HCT116 (cell line): ENCODE data around the gene NOP14. TPM values are rescaled to one million over a fixed set of nuclear protein-coding genes. Genes with fewer than 3 reads are reported as not detected.

Experiments
- ATAC-seq: fragments of 200-7000 bp; cut with Tn5 transposase; 2 replicates; pipeline ENCODE4 v1.9.1; 2020; ENCODE audit warnings: mild to moderate bottlenecking, moderate library complexity
- BruUV-seq: library from RNA; stranded (reverse); fragments of 400-500 nt; replicated peaks from 2 replicates; lab custom pipeline; 2021; lab: Mats Ljungman, UMichigan
- CTCF ChIA-PET: fragments of 300-600 bp; sonication (Branson Sonifier 250); formaldehyde crosslinking; loops from one replicate; lab custom pipeline; 2021; ENCODE audit warnings: antibody characterized with exemption; lab: Charles Lee
- POLR2A ChIA-PET: fragments of 300-600, 350-600 bp; sonication (Branson Sonifier 250); formaldehyde crosslinking; loops from one replicate; lab custom pipeline; 2021; ENCODE audit warnings: antibody characterized with exemption; lab: Charles Lee
- RAD21 ChIA-PET, 2 experiments: fragments of 300-600 bp; sonication (Branson Sonifier 250); formaldehyde crosslinking; loops; one replicate each; lab custom pipeline; 2023; ENCODE audit warnings: low total read pairs in 2 of 2; ENCODE audit not compliant: uncharacterized antibody in 2 of 2, unreplicated experiment in 2 of 2, low non-redundant PET in 1 of 2; lab: Charles Lee
- DNase-seq: peaks from one replicate; pipeline ENCODE4 v3.0.0-alpha.2; 2010; ENCODE audit warnings: low read depth, low spot score
- H2AFZ ChIP-seq: fragments of 200-600 bp; shearing (Covaris generic), sonication (generic); 2 replicates; pipeline ENCODE4 v1.6.1; 2017; ENCODE audit warnings: low read depth, mixed run types, mixed read lengths, antibody characterized with exemption, low read length; ENCODE audit not compliant: poor library complexity, severe bottlenecking
- H3K27ac ChIP-seq: 2 replicates; pipeline ENCODE4 v1.5.1; 2012; ENCODE audit warnings: low read depth, low read length
- H3K27me3 ChIP-seq: fragments of 200-600 bp; sonication (generic); 2 replicates; pipeline ENCODE4 v1.6.1; 2016; ENCODE audit warnings: mixed run types, low read length, mixed read lengths; ENCODE audit not compliant: insufficient read depth
- H3K36me3 ChIP-seq, 2 experiments: fragments of 200-500 bp in 1 of 2; fragments of 200-600 bp in 1 of 2; sonication (Bioruptor generic) in 1 of 2; sonication (generic) in 1 of 2; 2 replicates each; pipeline versions ENCODE4 v1.5.1 to v1.6.1; 2014 to 2016; ENCODE audit warnings: low read length in 2 of 2, inconsistent platforms in 1 of 2, mixed read lengths in 1 of 2, mixed run types in 1 of 2; ENCODE audit not compliant: insufficient read depth in 2 of 2, control insufficient read depth in 1 of 2
- H3K4me1 ChIP-seq, 2 experiments: fragments of 200-600 bp in 1 of 2; sonication (generic) in 1 of 2; 2 replicates each; pipeline versions ENCODE4 v1.5.1 to v1.6.1; 2012 to 2017; ENCODE audit warnings: low read length in 2 of 2, inconsistent platforms in 1 of 2, mild to moderate bottlenecking in 1 of 2, mixed read lengths in 1 of 2, mixed run types in 1 of 2, moderate library complexity in 1 of 2; ENCODE audit not compliant: insufficient read depth in 2 of 2, control insufficient read depth in 1 of 2
- H3K4me2 ChIP-seq: fragments of 200-600 bp; sonication (generic); 2 replicates; pipeline ENCODE4 v1.6.1; 2017; ENCODE audit warnings: mixed run types, low read length, mixed read lengths
- H3K4me3 ChIP-seq, 2 experiments: fragments of 200-600 bp in 1 of 2; sonication (generic) in 1 of 2; replicated peaks in 1 of 2; 2 replicates each; pipeline ENCODE4 v1.5.1; 2011 to 2016; ENCODE audit warnings: low read length in 2 of 2, control low read depth in 1 of 2, low read depth in 1 of 2, mild to moderate bottlenecking in 1 of 2, mixed read lengths in 1 of 2, mixed run types in 1 of 2
- H3K79me2 ChIP-seq: fragments of 200-600 bp; sonication (generic); 2 replicates; pipeline ENCODE4 v1.6.1; 2017; ENCODE audit warnings: mild to moderate bottlenecking, mixed run types, low read length, moderate library complexity, mixed read lengths; ENCODE audit not compliant: insufficient read depth
- H3K9ac ChIP-seq: fragments of 200-600 bp; sonication (generic); 2 replicates; pipeline ENCODE4 v1.6.1; 2016; ENCODE audit warnings: low read length, mixed read lengths
- H3K9me2 ChIP-seq: fragments of 200-600 bp; sonication (generic), shearing (Covaris generic); 2 replicates; pipeline ENCODE4 v1.6.1; 2017; ENCODE audit warnings: mixed run types, mild to moderate bottlenecking, moderate library complexity; ENCODE audit not compliant: insufficient read depth
- H3K9me3 ChIP-seq, 2 experiments: fragments of 200-500 bp in 1 of 2; fragments of 200-600 bp in 1 of 2; sonication (Bioruptor generic) in 1 of 2; sonication (generic) in 1 of 2; 2 replicates each; pipeline ENCODE4 v1.6.1; 2014 to 2017; ENCODE audit warnings: low read length in 2 of 2, mixed read lengths in 2 of 2, inconsistent platforms in 1 of 2, low read depth in 1 of 2, mild to moderate bottlenecking in 1 of 2, mixed run types in 1 of 2, moderate library complexity in 1 of 2; ENCODE audit not compliant: control insufficient read depth in 1 of 2, insufficient read depth in 1 of 2
- H4K20me1 ChIP-seq: fragments of 200-600 bp; sonication (generic), shearing (Covaris generic); 2 replicates; pipeline ENCODE4 v1.6.1; 2017; ENCODE audit warnings: mixed run types, mild to moderate bottlenecking, moderate library complexity; ENCODE audit not compliant: insufficient read depth
- CEBPB ChIP-seq: IDR thresholded peaks from 2 replicates; pipeline ENCODE4 v1.6.1; 2012; ENCODE audit warnings: low read depth
- CTCF ChIP-seq, 3 experiments: fragments of 200-600 bp in 1 of 3; sonication (generic) in 1 of 3; IDR thresholded peaks in 2 of 3; conservative IDR thresholded peaks in 1 of 3; 2 replicates each; pipeline ENCODE4 v1.5.1; 2012 to 2017; ENCODE audit warnings: low read depth in 2 of 3, low read length in 2 of 3, antibody characterized with exemption in 1 of 3, borderline replicate concordance in 1 of 3, control low read depth in 1 of 3, mild to moderate bottlenecking in 1 of 3, mixed read lengths in 1 of 3, mixed run types in 1 of 3, moderate library complexity in 1 of 3; ENCODE audit not compliant: insufficient read depth in 1 of 3
- EGR1 ChIP-seq: IDR thresholded peaks from 2 replicates; pipeline ENCODE4 v1.6.1; 2012; ENCODE audit warnings: low read depth
- ELF1 ChIP-seq: IDR thresholded peaks from 2 replicates; pipeline ENCODE4 v1.6.1; 2012; ENCODE audit warnings: low read depth, borderline replicate concordance
- EZH2phosphoT487 ChIP-seq: fragments of 200-600 bp; IDR thresholded peaks from 2 replicates; pipeline ENCODE4 v1.6.1; 2018; ENCODE audit warnings: antibody characterized with exemption, borderline replicate concordance
- JUND ChIP-seq: IDR thresholded peaks from 2 replicates; pipeline ENCODE4 v1.6.1; 2012
- POLR2A ChIP-seq: IDR thresholded peaks from 2 replicates; pipeline ENCODE4 v1.7.0; 2011; ENCODE audit warnings: borderline replicate concordance; ENCODE audit not compliant: insufficient read depth, insufficient read length; ENCODE audit errors: extremely low read depth
- RAD21 ChIP-seq: IDR thresholded peaks from 2 replicates; pipeline ENCODE4 v1.6.1; 2012; ENCODE audit warnings: low read depth, mild to moderate bottlenecking
- SIN3A ChIP-seq: IDR thresholded peaks from 2 replicates; pipeline ENCODE4 v1.6.1; 2012; ENCODE audit warnings: low read depth
- YY1 ChIP-seq: IDR thresholded peaks from 2 replicates; pipeline ENCODE4 v1.6.1; 2011; ENCODE audit warnings: low read length, low read depth, moderate library complexity, mild to moderate bottlenecking; ENCODE audit not compliant: insufficient replicate concordance; ENCODE audit errors: extremely low read depth
- ZFX ChIP-seq: fragments of 450-650 bp; IDR thresholded peaks from 2 replicates; pipeline ENCODE4 v1.6.1; 2017
- intact Hi-C: fragments of 100-400 bp; cut with micrococcal nuclease; formaldehyde crosslinking; loops from 2 replicates; pipeline ENCODE4 v1.10.0; 2022
- total RNA-seq: library from RNA; stranded (reverse); gene quantifications from one replicate; pipeline ENCODE4 v1.2.1, GENCODE V29; 2021; ENCODE audit not compliant: unreplicated experiment
- TF ChIP-seq, protein P1 (sequence below): IDR thresholded peaks from 2 replicates; pipeline ENCODE4 v1.6.1; 2011; ENCODE audit warnings: mild to moderate bottlenecking, low read length, moderate library complexity; ENCODE audit not compliant: insufficient replicate concordance; ENCODE audit errors: extremely low read depth
- TF ChIP-seq, protein P2 (sequence below): IDR thresholded peaks from 2 replicates; pipeline ENCODE4 v1.6.1; 2012; ENCODE audit warnings: low read depth

NOP14 gene
- total RNA-seq, 1 experiment from 2014 or later, result 67.3 TPM

DNA sequence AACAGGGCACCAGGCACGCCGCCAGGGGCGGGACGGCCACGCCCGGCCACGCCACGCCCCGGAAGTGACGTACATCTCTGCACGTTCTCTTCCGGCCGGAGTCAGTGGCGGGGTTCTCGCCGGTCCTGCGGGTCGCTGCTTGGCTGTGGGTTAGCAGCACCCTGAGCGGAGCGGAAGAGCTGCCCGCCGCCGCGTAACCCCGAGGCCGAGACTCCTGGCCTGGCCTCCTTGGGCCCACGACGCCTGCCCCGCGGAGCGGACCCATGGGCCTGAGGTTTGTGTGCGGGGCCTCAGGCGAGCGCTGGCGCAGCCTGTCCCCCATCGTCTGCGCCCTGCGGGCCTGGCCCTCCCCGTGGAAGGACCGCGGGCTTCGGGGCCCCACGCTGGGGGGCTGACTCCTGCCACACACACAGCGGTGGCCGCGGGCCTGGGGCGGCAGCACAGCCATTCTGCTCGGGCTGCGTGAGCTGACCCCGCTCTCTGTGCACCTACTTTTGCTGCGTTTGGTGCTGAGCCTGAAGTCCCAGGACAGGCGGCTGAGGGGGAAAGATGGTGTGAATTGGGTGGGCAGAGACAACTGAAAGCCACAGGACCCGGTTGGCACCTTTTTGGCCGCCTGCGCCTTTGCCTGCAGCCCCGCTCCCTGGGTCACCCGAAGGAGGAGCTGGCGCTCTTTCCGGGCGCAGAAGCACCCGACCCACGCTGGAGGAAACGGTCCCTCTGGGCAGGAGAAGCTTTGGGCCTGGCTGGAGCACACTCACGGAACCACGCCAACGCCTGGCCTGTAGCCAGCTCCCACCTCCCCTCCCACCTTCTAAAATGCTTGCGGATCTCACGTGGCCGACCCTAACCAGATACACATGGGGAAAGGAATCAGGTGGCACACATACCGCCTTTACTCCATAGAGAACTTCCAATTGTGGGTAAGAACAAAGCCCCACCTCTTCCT is 28.1 kb downstream of the NOP14 start (continued):
- no peak for TF ChIP-seq JUND

GRCh38 chr4:2934077-2934812 is 29.0 kb downstream of the NOP14 start:
- Histone ChIP-seq H3K27me3 (no peaks in the 10 kb centered on the region), H3K27ac (peak overlapping the region; percentile 73), H3K9ac (peak overlapping the region; percentile 99), H3K4me1 (peaks cover 24 to 45% of the 10 kb centered on the region in 2 experiments), H3K4me2 (peak overlapping the region; percentile 89), H2AFZ (no peak overlapping the region), H3K36me3 (peaks cover 7 to 42% of the 10 kb centered on the region in 2 experiments; a peak in 2 of 4 replicates), H3K4me3 (peak overlapping the region; percentile 95 to 98), H4K20me1 (peaks cover 5% of the 10 kb centered on the region; the same call in 1 of the 2 replicates), H3K79me2 (peaks cover 36% of the 10 kb centered on the region), H3K9me2 (no peaks in the 10 kb centered on the region), H3K9me3 (no peaks in the 10 kb centered on the region)
- ATAC-seq (peak; percentile 3), DNase-seq (no peak)
- POLR2A ChIA-PET, result no interaction called here
- RAD21 ChIA-PET, result interaction anchor here in 1 of 2 experiments (1.0 kb wide), 1 partner anchor 172 kb away, joined by 3 read pairs; no protein-coding TSS in a partner anchor
- intact Hi-C loops, result loop anchor here (2.0 kb wide), 1 partner anchor 169 kb away; no protein-coding TSS in a partner anchor
- no TSS peak for BruUV-seq
- CTCF ChIA-PET, result no interaction called here
- TF ChIP-seq, protein P1, sequence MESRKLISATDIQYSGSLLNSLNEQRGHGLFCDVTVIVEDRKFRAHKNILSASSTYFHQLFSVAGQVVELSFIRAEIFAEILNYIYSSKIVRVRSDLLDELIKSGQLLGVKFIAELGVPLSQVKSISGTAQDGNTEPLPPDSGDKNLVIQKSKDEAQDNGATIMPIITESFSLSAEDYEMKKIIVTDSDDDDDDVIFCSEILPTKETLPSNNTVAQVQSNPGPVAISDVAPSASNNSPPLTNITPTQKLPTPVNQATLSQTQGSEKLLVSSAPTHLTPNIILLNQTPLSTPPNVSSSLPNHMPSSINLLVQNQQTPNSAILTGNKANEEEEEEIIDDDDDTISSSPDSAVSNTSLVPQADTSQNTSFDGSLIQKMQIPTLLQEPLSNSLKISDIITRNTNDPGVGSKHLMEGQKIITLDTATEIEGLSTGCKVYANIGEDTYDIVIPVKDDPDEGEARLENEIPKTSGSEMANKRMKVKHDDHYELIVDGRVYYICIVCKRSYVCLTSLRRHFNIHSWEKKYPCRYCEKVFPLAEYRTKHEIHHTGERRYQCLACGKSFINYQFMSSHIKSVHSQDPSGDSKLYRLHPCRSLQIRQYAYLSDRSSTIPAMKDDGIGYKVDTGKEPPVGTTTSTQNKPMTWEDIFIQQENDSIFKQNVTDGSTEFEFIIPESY, result no peak
- TF ChIP-seq ZFX (no peak), RAD21 (no peak), YY1 (no peak), CEBPB (no peak), EZH2phosphoT487 (no peak), CTCF (IDR thresholded peaks at IDR 0.05 in 2 of 3, conservative IDR thresholded peaks at IDR 0.05 in 1 of 3; ENCODE audit: borderline replicate concordance in 1 of 3, insufficient read depth in 1 of 3, low read depth in 2 of 3, low read length in 2 of 3) (no peak), POLR2A (no peak), EGR1 (no peak), ELF1 (no peak), SIN3A (no peak)
- TF ChIP-seq, protein P2, sequence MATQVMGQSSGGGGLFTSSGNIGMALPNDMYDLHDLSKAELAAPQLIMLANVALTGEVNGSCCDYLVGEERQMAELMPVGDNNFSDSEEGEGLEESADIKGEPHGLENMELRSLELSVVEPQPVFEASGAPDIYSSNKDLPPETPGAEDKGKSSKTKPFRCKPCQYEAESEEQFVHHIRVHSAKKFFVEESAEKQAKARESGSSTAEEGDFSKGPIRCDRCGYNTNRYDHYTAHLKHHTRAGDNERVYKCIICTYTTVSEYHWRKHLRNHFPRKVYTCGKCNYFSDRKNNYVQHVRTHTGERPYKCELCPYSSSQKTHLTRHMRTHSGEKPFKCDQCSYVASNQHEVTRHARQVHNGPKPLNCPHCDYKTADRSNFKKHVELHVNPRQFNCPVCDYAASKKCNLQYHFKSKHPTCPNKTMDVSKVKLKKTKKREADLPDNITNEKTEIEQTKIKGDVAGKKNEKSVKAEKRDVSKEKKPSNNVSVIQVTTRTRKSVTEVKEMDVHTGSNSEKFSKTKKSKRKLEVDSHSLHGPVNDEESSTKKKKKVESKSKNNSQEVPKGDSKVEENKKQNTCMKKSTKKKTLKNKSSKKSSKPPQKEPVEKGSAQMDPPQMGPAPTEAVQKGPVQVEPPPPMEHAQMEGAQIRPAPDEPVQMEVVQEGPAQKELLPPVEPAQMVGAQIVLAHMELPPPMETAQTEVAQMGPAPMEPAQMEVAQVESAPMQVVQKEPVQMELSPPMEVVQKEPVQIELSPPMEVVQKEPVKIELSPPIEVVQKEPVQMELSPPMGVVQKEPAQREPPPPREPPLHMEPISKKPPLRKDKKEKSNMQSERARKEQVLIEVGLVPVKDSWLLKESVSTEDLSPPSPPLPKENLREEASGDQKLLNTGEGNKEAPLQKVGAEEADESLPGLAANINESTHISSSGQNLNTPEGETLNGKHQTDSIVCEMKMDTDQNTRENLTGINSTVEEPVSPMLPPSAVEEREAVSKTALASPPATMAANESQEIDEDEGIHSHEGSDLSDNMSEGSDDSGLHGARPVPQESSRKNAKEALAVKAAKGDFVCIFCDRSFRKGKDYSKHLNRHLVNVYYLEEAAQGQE, result no peak
